ENCODE data around the gene VGLL4. TPM values are rescaled to one million over a fixed set of nuclear protein-coding genes. Genes with fewer than 3 reads are reported as not detected.
"Not testable (repeated sequence)": the region's sequence is repeated elsewhere in the genome, so short reads cannot be mapped to it uniquely, and the experiment has no call there.

VGLL4 gene
- total RNA-seq, 2 experiments from 2014 or later: 37.1 TPM

DNA sequence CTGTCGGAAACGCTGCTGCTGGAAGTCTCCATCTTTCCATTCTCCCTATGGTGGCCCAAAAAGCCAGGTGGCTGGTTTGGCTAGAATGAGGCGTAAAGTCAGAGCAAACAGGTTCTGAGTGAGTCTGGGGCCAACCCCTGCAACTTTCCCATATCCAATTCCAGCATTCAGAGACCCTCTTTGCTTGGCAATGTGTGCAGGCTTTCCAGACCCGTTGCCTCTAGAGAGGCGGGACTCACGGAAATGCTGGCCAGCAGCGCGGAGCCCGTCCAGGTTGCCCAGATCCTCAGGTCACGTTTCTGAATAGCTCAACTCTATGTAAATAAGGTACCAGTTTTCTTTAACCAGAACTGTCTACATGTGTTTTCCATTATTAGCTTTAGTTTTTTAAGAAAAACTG, 68.0 kb downstream of the VGLL4 start:
- peaks cover 7% of the 10 kb centered on the region for H3K36me3 Mint-ChIP-seq (ENCODE audit: low read depth)
- no peaks in the 10 kb centered on the region for H3K9me3 Mint-ChIP-seq (ENCODE audit: insufficient read depth)
- H3K27ac Mint-ChIP-seq: no peak overlapping the region
- ChIA-PET CTCF (no interaction called here), POLR2A (no interaction called here)
- H3K4me3 Mint-ChIP-seq: no peak overlapping the region
- no peaks in the 10 kb centered on the region for H3K4me1 Mint-ChIP-seq (ENCODE audit: low read depth)
- DNase-seq (no peak), ATAC-seq (no peak)
- no peaks in the 10 kb centered on the region for H3K27me3 Mint-ChIP-seq (ENCODE audit: low read depth)

DNA sequence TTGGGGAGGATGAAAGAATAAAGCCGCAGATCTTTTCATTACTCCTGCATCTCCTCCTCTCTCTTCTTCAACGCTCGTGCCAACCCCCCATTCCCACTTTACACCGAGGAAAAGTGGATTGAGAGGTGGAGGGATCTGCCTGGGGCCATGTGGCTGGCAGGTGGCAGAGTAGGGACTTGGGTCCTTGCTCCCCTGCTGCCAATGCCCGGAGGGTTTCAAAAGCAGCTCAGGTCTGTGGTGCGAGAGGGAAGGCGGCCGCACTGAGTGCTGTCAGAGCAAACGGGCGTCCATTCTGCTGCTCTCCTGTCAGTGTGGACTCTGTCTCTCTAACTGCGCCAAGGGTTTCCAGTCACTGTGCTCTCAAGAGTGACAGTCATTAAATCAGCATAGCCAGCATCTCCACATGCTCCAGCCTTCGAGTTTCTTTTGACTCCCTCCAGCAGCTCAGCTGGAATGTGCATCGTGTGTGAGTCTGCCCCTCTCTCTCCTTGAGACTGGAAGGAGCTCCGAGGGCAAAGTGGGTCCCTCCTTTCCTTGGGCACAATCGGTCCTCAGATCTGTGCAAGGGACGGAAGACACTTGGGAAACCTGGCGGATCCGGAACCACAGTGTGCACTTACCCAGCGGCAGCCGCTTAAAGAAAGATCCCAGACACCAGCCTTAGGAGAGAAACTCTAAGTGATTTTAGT, 68.6 kb downstream of the VGLL4 start:
- ChIA-PET POLR2A (no interaction called here), CTCF (no interaction called here)
- peak overlapping the region; percentile 23 for H3K27ac Mint-ChIP-seq

DNA sequence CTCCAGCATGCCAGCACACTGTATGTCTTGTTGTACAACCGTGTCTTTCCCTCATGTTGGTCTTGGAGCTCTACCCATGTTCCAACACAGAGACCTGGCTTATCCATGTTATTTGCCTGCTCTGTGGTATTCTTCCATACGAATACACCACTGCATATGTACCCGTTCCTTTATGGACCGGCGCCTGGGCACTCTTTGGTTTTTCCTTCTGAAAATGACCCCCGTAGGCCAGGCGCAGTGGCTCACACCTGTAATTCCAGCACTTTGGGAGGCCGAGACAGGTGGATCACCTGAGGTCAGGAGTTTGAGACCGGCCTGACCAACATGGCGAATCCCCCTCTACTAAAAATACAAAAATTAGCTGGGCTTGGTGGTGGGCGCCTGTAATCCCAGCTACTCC, 71.1 kb downstream of the VGLL4 start:
- H3K27me3 Mint-ChIP-seq (ENCODE audit: low read depth); H3K4me3 Mint-ChIP-seq; ATAC-seq; H3K27ac Mint-ChIP-seq; DNase-seq; H3K4me1 Mint-ChIP-seq (ENCODE audit: low read depth); H3K9me3 Mint-ChIP-seq (ENCODE audit: insufficient read depth); CTCF ChIA-PET; POLR2A ChIA-PET; H3K36me3 Mint-ChIP-seq (ENCODE audit: low read depth): not testable (repeated sequence)

More for the DNA sequence above, 68.6 kb downstream of the VGLL4 start:
- Mint-ChIP-seq H3K36me3 (ENCODE audit: low read depth) (peaks cover 3% of the 10 kb centered on the region), H3K27me3 (ENCODE audit: low read depth) (no peaks in the 10 kb centered on the region), H3K4me3 (no peak overlapping the region), H3K9me3 (ENCODE audit: insufficient read depth) (no peaks in the 10 kb centered on the region), H3K4me1 (ENCODE audit: low read depth) (no peaks in the 10 kb centered on the region)
- DNase-seq: no peak
- no peak for ATAC-seq

DNA sequence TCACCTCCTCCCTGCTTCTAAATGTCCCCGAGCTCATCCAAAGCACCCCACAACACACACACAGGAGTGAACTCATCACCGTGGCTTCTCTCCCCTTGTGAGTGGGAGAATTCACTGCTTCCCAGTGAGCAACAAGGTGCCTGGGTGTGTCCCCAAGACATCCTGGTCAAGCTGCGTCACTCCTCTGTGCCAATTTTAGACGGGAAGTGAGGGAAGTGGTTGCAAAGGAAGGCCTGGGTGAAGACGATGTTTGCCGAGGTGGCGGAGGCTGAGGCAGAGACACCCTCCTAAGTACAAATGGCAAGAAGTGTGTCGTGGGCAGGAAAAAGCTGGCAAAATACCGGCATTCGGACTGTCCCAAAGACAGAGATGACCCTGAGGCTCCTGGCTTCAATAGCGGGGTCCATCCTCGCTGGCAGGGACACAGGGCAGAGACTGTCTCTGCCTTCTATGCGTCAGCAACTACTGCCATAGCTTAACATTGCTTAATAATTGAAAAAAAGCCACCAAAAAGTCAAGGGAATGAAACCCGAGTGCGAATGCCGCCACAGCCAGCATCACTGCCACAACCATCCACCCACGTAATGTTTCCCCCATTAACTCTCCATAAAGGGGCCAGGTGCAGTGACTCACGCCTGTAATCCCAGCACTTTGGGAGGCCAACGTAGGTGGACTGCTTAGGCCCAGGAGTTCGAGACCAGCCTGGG, 72.8 kb downstream of the VGLL4 start:
- Mint-ChIP-seq H3K27ac (peak overlapping the region; percentile 8), H3K27me3 (ENCODE audit: low read depth) (no peaks in the 10 kb centered on the region), H3K36me3 (ENCODE audit: low read depth) (peaks cover 5% of the 10 kb centered on the region), H3K4me3 (no peak overlapping the region), H3K9me3 (ENCODE audit: insufficient read depth) (no peaks in the 10 kb centered on the region), H3K4me1 (ENCODE audit: low read depth) (peaks cover 3% of the 10 kb centered on the region)
- CTCF ChIA-PET: interaction anchor here (1.6 kb wide), 1 partner anchor 80 kb away, joined by 4 read pairs; no protein-coding TSS in a partner anchor
- DNase-seq: no peak
- ATAC-seq: no peak
- POLR2A ChIA-PET: no interaction called here

DNA sequence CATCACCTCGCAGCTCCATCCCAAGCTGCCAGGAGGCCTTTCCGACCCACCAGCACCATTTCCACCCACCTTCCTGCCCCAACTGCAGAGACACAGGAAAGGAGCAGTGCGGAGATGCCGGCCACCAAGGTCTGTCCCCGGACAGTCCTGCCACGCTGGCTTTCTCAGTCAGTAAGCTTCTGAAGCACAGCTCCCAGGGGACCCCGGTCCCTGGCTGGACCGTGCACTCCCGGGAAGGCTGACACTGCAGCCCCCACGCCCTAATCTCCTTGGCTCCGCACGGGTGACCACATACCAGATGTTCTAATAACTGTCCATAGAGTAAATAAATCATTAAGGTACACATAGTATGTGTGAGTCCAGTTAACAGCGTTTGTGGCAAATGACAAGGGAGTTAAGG, 73.5 kb downstream of the VGLL4 start:
- no peaks in the 10 kb centered on the region for H3K9me3 Mint-ChIP-seq (ENCODE audit: insufficient read depth)
- CTCF ChIA-PET: interaction anchor here (1.6 kb wide), 1 partner anchor 81 kb away, joined by 4 read pairs; no protein-coding TSS in a partner anchor
- peaks cover 3% of the 10 kb centered on the region for H3K4me1 Mint-ChIP-seq (ENCODE audit: low read depth)
- H3K27ac Mint-ChIP-seq: no peak overlapping the region
- POLR2A ChIA-PET: no interaction called here
- DNase-seq (no peak), ATAC-seq (no peak)
- no peaks in the 10 kb centered on the region for H3K27me3 Mint-ChIP-seq (ENCODE audit: low read depth)
- no peak overlapping the region for H3K4me3 Mint-ChIP-seq
- peaks cover 5% of the 10 kb centered on the region for H3K36me3 Mint-ChIP-seq (ENCODE audit: low read depth)

DNA sequence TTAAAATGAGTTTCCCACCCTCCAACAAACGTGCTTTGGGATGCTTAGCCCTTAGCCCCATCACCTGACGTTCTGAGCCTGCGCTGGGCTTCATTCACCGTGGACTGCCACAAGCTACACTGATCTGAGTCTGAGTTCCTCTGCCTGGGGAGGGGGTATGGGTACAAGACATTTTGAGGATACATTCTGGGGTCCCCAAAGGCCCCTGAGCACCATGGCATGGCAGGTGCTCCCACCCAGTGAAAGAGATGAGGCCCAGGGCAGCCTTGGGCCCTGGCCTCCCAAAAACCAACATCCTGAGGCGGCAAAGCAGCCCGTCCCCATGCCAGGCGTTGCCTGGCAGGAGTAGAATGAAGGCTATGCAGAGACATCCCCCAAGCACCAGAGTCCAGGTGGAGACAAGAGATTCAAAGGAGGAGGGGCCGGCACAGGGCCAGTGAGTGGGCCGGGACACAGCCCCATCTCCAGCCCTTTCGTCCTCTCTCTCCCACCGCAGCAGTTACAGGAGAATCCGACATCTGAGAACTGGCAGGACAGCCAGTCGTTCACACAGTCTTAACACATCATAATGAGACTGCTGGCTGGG, 74.5 kb downstream of the VGLL4 start:
- Mint-ChIP-seq H3K4me3 (no peak overlapping the region), H3K9me3 (ENCODE audit: insufficient read depth) (no peaks in the 10 kb centered on the region), H3K27ac (no peak overlapping the region), H3K36me3 (ENCODE audit: low read depth) (peaks cover 5% of the 10 kb centered on the region), H3K4me1 (ENCODE audit: low read depth) (peaks cover 3% of the 10 kb centered on the region), H3K27me3 (ENCODE audit: low read depth) (no peaks in the 10 kb centered on the region)
- ATAC-seq: peak; percentile 23
- ChIA-PET POLR2A (no interaction called here), CTCF (no interaction called here)
- no peak for DNase-seq

DNA sequence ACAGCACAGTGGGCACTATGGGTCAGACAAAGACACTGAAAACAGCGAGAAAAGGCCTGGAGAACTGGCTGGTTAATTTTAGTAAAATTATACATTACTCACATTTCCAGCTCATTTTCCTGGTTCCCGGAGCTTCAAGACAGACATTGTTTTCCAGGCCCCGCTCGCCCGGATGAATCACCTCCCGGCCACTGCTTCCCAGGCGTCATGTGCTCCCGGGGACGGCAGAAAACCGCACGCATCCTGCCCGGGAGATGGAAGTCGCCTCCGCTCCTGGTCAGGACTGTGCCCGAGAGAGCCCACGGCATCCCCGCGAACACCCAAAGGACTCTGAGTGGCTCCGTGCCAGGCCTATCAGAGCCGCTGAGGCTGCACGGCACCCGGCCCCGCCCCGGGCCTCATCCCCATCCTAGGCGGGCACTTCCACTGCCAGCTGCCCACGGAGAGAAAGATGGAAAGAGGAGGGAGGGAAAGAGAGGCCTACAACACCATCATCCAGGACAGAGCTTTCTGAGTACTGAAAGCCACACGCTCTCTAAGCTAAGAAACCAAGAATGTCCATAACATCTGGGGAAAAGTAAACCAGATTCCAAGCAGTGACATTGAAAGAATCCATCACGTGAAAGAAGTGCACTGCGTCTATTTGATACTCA, 75.1 kb downstream of the VGLL4 start:
- no peak for ATAC-seq
- no peak overlapping the region for H3K4me3 Mint-ChIP-seq
- no peak overlapping the region for H3K27ac Mint-ChIP-seq
- POLR2A ChIA-PET: no interaction called here
- peaks cover 3% of the 10 kb centered on the region for H3K4me1 Mint-ChIP-seq (ENCODE audit: low read depth)
- H3K9me3 Mint-ChIP-seq (ENCODE audit: insufficient read depth): no peaks in the 10 kb centered on the region
- CTCF ChIA-PET: no interaction called here
- H3K27me3 Mint-ChIP-seq (ENCODE audit: low read depth): no peaks in the 10 kb centered on the region
- no peak for DNase-seq
- H3K36me3 Mint-ChIP-seq (ENCODE audit: low read depth): peaks cover 11% of the 10 kb centered on the region

DNA sequence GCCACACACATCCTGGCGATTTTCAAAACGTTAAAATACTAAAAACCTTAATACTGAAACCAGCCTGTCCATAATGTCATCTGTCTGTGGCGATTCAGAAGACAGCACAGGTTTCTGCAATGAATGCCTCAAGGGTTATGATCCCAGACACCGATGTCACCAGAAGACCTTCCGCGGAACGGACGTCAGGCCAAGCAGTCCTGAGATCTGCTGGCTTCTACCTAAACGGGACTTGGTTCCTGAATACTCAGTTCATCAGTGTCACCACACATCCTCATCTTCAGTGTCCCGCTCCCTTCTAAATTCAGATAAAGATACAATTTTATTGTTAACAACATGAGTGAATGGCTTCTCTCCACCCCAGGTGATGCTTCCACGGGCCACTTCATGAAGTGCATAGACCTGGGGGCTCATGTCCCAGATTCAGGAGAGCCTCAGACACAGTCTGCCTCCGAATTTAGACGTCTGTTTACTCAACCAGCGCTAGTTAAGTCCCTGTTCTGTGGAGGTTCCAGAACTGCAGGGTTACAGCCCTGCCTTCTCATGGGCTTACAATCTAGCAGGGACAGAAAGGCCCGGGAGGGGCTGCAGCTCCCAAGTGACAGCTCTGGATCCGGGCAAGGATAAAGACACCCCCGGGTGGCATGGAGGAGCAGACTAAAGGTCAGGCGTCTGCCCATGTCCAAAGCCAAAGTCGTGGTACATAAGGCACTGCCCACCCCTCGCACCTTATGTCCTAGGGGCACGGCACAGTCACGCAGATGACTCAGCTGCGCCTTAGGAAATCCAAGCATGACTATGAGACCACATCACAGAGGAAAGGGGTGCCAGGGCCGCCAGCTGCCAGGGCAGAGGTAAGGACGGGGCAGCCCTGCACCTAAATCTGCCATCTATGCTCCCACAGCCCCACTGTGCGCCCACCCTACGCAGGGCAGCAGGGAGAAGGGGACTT, 75.9 kb downstream of the VGLL4 start:
- Mint-ChIP-seq H3K27me3 (ENCODE audit: low read depth) (no peaks in the 10 kb centered on the region), H3K27ac (peak overlapping the region; percentile 15), H3K36me3 (ENCODE audit: low read depth) (peaks cover 14% of the 10 kb centered on the region), H3K4me3 (no peak overlapping the region), H3K9me3 (ENCODE audit: insufficient read depth) (no peaks in the 10 kb centered on the region), H3K4me1 (ENCODE audit: low read depth) (peaks cover 3% of the 10 kb centered on the region)
- ChIA-PET CTCF (no interaction called here), POLR2A (no interaction called here)
- ATAC-seq (no peak), DNase-seq (no peak)

DNA sequence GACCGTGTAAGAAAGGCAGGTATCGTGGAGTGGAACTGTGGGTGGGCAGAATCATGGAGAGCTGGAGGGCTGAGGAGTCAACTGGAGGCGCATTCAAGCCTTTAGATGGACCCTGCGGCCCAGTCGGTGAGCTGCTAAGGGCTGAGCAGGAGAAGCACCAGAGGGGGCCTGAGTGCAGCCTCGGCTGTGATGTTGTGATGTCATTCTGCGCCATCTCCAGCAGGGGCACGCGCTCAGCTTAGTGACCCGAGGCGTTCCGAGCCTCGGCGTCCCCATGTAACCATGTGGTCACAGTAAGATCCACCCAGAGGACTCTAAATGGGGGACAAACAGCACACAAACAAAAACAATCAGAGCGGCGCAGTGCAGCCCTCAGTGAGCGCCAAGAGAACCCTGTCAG, 76.8 kb downstream of the VGLL4 start:
- POLR2A ChIA-PET: no interaction called here
- Mint-ChIP-seq H3K9me3 (ENCODE audit: insufficient read depth) (no peaks in the 10 kb centered on the region), H3K4me1 (ENCODE audit: low read depth) (peaks cover 3% of the 10 kb centered on the region), H3K27me3 (ENCODE audit: low read depth) (no peaks in the 10 kb centered on the region), H3K36me3 (ENCODE audit: low read depth) (peaks cover 16% of the 10 kb centered on the region), H3K27ac (no peak overlapping the region), H3K4me3 (no peak overlapping the region)
- CTCF ChIA-PET: interaction anchor here (1.1 kb wide), 1 partner anchor 83 kb away, joined by 3 read pairs; no protein-coding TSS in a partner anchor
- no peak for ATAC-seq
- no peak for DNase-seq

DNA sequence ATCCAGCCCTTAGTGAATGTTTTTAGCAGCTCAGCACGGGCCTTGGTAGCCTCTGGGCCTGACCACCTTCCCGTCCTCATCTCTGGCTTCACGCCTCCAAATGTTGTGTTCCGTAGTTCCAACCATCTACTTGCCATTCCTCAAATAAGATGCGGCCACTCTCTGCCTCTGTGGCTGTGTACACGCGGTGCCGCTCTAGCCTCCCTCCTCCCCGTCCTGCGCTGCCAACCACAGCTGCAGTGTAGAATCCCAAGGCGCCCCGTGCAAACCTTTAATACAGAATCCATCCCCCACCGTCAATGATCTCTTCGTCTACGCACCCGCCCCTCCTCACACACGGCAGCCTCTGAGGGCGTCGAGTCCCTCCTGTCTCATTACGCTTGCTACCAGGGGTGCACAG, 77.2 kb downstream of the VGLL4 start:
- ChIA-PET CTCF (interaction anchor here (1.1 kb wide), 1 partner anchor 83 kb away, joined by 3 read pairs; no protein-coding TSS in a partner anchor), POLR2A (no interaction called here)
- Mint-ChIP-seq H3K9me3 (ENCODE audit: insufficient read depth) (no peaks in the 10 kb centered on the region), H3K27me3 (ENCODE audit: low read depth) (no peaks in the 10 kb centered on the region), H3K4me1 (ENCODE audit: low read depth) (peaks cover 3% of the 10 kb centered on the region), H3K4me3 (no peak overlapping the region), H3K27ac (no peak overlapping the region), H3K36me3 (ENCODE audit: low read depth) (peaks cover 16% of the 10 kb centered on the region)
- DNase-seq (no peak), ATAC-seq (no peak)

DNA sequence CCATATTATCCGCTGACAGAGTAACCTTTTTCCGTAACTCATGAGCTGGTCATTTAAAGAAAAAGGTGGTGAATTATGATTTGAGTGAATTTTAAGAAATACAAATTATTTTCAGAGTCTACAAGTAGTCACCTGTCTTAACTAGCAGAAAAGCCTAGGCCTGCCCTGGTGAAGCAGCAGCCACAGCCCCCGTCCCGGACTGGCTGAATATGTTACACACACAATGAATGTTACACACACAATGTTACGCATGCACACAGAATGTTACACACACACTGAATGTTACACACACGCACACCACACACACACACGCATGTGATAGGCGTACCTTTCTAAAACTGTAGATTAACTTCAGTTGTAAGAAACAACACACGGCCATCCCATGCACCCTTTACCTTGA, 77.8 kb downstream of the VGLL4 start:
- H3K27ac Mint-ChIP-seq: no peak overlapping the region
- peaks cover 3% of the 10 kb centered on the region for H3K4me1 Mint-ChIP-seq (ENCODE audit: low read depth)
- no peaks in the 10 kb centered on the region for H3K27me3 Mint-ChIP-seq (ENCODE audit: low read depth)
- peaks cover 16% of the 10 kb centered on the region for H3K36me3 Mint-ChIP-seq (ENCODE audit: low read depth)
- ChIA-PET POLR2A (no interaction called here), CTCF (interaction anchor here (1.1 kb wide), 1 partner anchor 84 kb away, joined by 3 read pairs; no protein-coding TSS in a partner anchor)
- DNase-seq: no peak
- H3K4me3 Mint-ChIP-seq: no peak overlapping the region
- H3K9me3 Mint-ChIP-seq (ENCODE audit: insufficient read depth): no peaks in the 10 kb centered on the region
- ATAC-seq: no peak

Data from activated CD8-positive, alpha-beta T cell treated with anti-CD3 and anti-CD28 coated beads, Interleukin-2, amount 10 ng/mL, durations not matched to agents 7 days and 5 days (primary cell).